Stimulated activated CD8-positive, alpha-beta memory T cell treated with anti-CD3 and anti-CD28 coated beads, Interleukin-4, amount 100 ng/mL, for 1 hour (primary cell): ENCODE measurements around the gene MAGOH.
A peak's percentile ranks its signal among the peaks of the same experiment; 100 is the strongest.
"Not testable (repeated sequence)": the region's sequence is repeated elsewhere in the genome, so short reads cannot be mapped to it uniquely, and the experiment has no call there.

Experiments
- DNase-seq, 2 donors: peaks; one replicate each; pipeline ENCODE4 v3.0.0-alpha.2; 2020; ENCODE audit warnings: low read depth in 2 of 2, low spot score in 1 of 2

The MAGOH gene

GRCh38 chr1:53220962-53221286 is 17.4 kb downstream of the MAGOH start:
- no peak for DNase-seq

- peak; percentile 80 to 81 for DNase-seq
These were observed 18.0 kb downstream of the MAGOH start, which contains the start of gene CZIB for GRCh38 chr1:53220171-53220961. CZIB (minus strand) TSS chr1:53220634; CDS start chr1:53220575, 59 bp downstream.

GRCh38 chr1:53219711-53220110 is 18.6 kb downstream of the MAGOH start:
- no peak for DNase-seq

- no peak for DNase-seq
These were observed 20.1 kb downstream of the MAGOH start for GRCh38 chr1:53218201-53218600.

GRCh38 chr1:53214376-53214940 is 23.9 kb downstream of the MAGOH start:
- no peak for DNase-seq

- no peak for DNase-seq
These were observed 27.4 kb downstream of the MAGOH start for GRCh38 chr1:53210954-53211353.

- DNase-seq, result no peak
These were observed 28.0 kb downstream of the MAGOH start for GRCh38 chr1:53210352-53210751.

- no peak for DNase-seq
These were observed 30.6 kb downstream of the MAGOH start for GRCh38 chr1:53207726-53208125.

GRCh38 chr1:53206735-53207379 is 31.5 kb downstream of the MAGOH start:
- DNase-seq, result no peak

GRCh38 chr1:53206083-53206685 is 32.1 kb downstream of the MAGOH start:
- not testable (repeated sequence) for DNase-seq

GRCh38 chr1:53205496-53205895 is 32.8 kb downstream of the MAGOH start:
- DNase-seq, result not testable (repeated sequence)

GRCh38 chr1:53203466-53203865 is 34.9 kb downstream of the MAGOH start:
- DNase-seq, result no peak

GRCh38 chr1:53198241-53198651 is 40.1 kb downstream of the MAGOH start:
- DNase-seq, result no peak

- no peak for DNase-seq
These were observed 40.8 kb downstream of the MAGOH start for GRCh38 chr1:53197291-53198200.

- peak; percentile 72 to 80 for DNase-seq
These were observed 41.6 kb downstream of the MAGOH start, which contains the start of gene CPT2 for GRCh38 chr1:53196485-53197290. CPT2 (plus strand) TSS chr1:53196824; CDS start chr1:53196944, 120 bp downstream.

GRCh38 chr1:53196017-53196484 is 42.3 kb downstream of the MAGOH start:
- DNase-seq, result no peak

- no peak for DNase-seq
These were observed 42.9 kb downstream of the MAGOH start for GRCh38 chr1:53195246-53196016.

- no peak for DNase-seq
These were observed 48.1 kb downstream of the MAGOH start for GRCh38 chr1:53190210-53190611.

- no peak for DNase-seq
These were observed 49.3 kb downstream of the MAGOH start for GRCh38 chr1:53189061-53189460.
